NCI-H2081 (cell line): ENCODE data around the gene NMT2.
"Not testable (repeated sequence)": the region's sequence is repeated elsewhere in the genome, so short reads cannot be mapped to it uniquely, and the experiment has no call there.

Source experiments
- DNase-seq, 2 experiments: peaks; one replicate each; lab custom pipeline; 2025; lab: John Stamatoyannopoulos, UW

The NMT2 gene

DNA sequence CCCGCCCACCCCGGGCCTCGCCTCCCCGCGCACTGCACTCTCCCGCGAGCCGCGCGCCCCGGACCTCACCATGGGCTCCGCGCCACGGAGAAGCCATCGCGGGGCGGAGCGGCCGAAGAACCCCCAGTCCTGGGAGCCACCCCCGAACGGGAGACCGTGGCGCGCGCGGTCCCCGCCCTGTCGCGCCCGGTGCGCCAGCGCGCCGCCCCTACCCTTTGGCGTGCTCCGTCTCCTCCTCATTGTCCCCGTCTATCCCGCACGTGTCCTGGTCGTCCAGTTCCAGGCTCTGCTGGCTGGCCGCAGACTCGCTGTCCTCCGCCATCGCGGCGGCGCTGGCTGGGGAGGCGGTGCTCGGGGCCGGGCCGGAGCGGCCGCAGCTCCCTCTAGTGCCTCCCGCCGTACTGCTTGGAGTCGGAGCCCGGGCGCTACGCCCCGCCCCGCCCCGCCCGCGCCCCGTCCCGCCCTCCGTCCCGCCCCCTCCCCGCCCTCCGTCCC lies at the start of gene NMT2:
NMT2 (minus strand) TSS at position 403 of the 495 bp plus-strand sequence; CDS start at position 322, 81 bp downstream.
- peak; percentile 74 to 87 for DNase-seq

DNA sequence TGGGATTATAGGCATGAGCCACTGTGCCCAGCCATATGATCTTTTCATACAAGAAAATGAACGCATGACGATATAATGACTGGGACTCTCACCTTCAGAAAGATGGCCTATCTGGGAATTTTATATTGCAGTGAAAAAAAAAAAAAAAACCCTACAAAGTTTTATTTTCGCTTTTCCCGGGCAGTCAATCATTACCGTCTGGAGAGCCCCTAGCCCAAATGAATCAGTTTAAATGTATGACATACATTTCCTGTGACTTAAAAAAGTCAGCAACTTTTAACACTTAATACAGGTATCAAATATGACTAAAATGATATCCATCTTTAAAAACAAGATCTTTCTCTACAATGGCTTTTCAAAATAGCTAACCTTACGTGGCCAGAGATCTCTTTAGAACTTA lies 48.2 kb upstream of the NMT2 start:
- DNase-seq: no peak

- no peak for DNase-seq
Measured at GRCh38 chr10:15214237-15214636, 45.7 kb upstream of the NMT2 start.

- no peak for DNase-seq
Measured at GRCh38 chr10:15213461-15213861, 45.0 kb upstream of the NMT2 start.

DNA sequence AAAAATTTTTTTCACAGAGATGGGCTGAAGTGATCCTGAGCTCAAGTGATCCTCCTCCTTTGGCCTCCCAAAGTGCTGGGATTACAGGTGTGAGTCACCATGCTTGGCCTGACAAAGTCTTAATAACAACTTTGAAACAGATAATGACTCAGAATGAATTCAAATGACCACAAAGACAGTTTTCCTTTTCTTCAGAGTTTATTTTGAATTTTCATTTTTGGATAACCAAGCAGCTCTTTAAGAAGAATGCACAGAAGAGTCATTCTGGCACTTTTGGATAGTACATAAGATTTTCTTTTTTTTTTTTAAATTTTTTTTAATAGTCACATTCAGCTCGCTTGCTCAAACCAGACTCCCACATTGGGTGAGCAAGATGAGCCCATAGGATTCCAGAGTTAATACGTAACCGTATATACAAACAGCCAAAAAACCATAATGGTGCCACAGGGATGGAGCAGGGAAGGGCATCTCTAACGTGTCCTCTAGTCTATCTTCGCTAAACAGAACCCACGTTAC lies 43.0 kb upstream of the NMT2 start:
- DNase-seq: no peak

- DNase-seq: no peak
Measured at GRCh38 chr10:15210521-15210920, 42.0 kb upstream of the NMT2 start.

DNA sequence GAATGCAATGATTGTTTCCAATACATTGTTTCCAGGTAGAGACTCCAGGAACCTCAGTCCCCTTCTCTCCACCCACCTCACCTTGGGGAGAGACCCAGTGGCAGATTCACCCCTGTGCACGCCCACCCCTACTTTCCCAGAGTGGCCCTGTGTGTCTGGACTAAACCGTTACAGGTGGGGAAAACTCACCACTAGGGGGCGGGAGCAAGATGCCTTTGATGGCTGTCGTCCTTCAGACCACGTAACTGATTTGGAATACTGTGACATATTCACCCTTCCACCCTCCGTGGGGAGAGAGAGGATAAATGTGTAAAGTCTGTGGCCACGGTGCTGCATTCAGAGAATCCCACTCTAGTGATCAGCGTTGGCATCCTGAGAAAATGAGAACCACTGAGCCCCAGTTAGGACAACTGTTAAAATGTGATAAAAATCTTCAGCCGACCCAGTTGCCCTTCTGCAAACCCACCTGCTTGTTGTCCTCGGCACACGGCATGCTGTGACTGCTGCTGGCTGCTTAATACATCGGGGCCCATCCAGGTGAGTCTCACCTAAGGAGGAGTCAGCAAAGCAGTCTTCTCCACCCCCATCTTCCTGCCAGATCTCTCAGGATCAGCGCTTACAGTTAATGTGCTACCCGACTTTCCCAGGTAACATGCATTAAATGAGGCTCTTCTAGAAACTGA lies 41.5 kb upstream of the NMT2 start:
- DNase-seq: peak; percentile 66 to 75

GRCh38 chr10:15208221-15208620 lies 39.7 kb upstream of the NMT2 start:
- no peak for DNase-seq

DNA sequence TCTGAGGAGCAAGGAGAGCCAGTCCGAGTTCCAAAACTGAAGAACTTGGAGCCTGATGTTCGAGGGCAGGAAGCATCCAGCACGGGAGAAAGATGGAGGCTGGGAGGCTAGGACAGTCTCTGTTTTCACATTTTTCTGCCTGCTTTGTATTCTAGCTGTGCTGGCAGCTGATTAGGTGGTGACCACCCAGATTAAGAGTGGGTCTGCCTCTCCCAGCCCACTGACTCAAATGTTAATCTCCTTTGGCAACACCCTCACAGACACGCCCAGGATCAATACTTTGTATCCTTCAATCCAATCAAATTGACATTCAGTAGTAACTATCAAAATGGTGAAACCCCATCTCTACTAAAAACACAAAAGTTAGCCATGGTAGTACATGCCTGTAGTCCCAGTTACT lies 38.9 kb upstream of the NMT2 start:
- not testable (repeated sequence) for DNase-seq

DNA sequence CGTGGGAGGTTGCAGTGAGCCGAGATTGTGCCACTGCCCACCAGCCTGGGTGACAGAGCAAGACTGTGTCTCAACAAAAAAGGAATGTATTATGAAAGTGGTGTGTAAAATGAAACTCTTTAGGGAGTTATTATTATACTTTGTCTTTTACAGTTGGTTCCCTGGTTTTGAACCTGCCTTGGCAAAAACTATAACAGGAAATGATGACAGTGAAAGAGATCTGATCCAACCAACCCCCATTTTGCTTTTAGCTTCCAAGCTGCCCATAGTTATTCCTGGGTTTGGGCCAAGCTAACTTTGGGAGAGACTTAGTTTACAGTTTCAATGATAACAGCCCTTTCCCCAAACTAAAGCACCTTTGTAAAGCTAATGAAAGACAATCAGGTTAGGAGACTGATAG lies 34.1 kb upstream of the NMT2 start:
- no peak for DNase-seq

- DNase-seq: not testable (repeated sequence)
Measured at GRCh38 chr10:15202301-15202621, 33.8 kb upstream of the NMT2 start.

DNA sequence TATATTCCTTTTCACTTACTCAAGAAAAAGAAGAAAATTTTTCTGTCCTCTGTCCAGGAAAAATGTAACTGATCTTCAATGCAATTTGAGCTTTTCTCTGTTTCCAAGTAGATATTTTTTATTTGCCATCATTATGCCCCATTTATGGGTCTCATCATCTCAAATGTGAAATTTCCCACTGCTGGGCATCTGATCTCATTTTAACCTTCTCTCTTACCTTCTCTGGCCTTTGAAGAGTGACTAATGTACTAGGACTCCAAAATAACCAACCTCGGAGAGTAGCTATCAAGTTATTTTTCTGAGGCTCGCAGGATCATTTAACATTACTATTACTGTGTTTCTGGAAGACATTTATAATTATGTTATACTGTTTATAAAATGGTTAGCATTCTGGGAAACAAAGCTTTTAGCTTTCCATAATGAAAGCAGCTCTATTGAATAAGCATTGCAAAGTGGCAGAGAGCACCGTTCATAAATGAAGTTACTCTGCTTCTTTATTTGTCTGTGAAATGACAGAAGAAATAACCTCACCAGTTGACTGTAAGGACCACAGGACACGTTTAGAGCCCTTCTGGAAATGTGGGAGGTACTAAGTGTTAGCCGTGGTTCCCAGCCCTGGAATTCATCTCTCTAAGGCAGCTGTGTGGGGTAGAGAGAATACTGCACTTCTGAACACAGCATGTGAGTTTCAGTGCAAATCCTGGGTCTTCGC lies 33.3 kb upstream of the NMT2 start:
- DNase-seq: no peak

DNA sequence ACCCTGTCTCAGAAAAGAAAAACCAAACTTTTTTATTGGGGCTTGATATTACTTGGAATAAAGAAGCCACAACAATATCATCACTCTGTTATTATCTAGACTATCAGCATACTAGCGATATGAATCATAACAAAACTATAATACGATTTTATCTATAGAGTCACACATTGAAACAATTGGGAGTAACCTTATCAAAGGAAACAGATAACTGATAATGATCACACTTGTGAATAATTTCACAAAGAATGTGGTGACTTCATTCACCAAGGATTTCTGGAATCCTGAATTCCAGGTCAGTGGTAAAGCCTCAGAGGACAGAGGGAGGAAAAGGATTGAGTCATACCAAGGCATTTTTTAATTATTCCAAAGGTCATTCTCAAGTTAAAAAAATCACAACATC lies 32.1 kb upstream of the NMT2 start:
- no peak for DNase-seq

DNA sequence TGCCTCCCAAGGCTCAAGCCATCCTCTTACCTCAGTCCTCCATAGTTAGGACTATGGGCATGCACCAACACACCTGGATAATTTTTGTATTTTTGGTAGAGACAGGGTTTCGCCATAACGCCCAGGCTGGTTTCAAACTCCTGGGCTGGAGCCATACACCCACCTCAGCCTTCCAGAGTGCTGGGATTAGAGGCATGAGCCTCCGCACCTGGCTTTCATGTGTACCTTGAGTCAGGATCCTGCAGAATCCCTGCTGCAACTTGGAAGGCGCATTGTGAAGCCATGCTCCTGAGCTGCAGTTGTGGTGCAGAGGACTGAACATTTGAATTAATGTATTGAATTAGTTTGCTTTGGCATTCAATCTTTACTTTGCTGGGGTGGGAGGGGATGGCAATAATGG lies 29.4 kb upstream of the NMT2 start:
- DNase-seq: no peak

DNA sequence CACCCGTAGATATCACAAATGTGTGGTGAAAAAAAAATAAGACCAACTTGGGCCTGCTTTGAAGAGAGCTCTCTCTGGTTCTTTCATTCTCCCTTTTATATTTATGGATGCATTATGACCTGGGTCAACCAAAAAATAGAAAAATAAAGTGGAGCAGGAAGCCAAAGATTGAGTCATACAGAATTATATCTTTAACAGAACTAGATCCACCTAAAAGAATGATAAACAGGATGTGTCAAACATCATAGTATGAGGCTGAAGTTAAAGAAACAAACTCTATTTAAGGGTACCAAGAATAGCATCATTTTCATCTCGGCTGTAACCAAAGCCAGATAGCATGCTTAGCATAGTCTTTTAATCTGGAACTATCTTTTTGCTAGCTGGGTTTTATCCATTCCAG lies 28.8 kb upstream of the NMT2 start:
- no peak for DNase-seq

DNA sequence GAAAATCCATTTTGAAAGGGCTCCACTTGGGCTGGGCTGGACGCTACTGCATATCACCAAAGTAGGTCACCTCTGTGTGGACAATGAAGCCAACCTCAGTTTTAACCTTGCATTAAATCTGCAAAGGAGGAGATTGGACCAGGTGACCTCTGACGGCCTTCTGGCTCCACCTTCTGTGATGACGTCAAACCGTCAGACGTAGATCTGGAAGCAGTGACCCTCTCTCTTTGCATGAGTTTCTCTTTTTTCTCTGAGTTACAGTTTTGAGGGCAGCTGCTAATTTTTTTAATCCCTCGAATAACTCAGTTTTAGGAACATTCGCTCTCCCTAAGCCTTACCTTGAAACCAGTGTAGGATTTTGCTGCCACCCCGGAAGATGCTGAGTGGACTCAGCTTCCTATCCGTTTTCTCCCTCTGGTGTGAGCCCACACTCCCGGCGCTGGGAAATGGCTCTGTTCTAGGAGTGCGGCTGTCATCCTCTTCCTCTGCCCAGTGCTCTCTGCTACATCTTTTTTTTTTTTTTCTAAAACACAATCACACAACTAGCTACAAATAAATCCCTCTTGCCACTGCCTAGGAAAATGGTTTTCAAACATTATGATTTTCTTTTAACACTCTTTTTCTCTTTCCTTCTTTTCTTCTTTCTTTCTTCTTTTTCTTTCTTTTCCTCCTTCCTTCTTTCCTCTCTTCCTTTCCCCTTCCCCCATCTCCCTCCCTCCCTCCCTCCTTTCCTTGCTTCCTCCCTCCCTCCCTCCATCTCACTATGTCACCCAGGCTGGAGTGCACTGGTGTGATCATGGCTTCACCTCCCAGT lies 27.7 kb upstream of the NMT2 start:
- DNase-seq: no peak

DNA sequence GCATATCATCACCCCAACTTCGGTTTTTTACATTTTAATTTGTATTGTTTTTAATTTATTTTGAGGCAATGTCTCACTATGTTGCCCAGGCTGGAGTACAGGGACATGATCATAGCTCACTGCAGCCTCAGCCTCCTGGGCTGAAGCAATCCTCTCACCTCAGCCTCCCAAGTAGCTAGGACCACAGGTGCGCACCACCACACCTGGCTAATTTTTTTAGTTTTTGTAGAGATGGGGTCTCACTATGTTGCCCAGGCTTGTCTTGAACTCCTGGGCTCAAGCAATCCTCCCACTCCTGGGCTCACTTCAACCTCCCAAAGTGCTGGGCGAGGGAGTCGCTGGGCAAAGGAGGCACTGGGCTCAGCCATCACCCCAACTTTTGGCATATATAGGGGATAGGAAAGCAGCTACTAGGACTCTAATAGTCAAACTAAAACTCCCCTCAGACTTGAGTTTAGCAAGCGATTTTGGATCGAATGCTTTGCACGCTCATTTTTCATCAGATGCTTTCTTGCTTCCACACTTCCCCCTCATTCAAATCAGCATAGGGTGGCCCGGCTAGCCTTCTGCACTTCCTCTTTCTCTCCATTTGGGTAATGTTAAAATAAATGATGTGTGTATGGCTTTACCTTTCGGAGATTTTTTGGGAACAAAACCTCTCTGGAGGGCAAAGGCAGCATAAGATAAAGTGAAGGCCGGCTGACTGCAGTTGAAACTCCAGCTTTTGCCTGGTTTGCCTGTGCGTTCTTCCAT lies 20.8 kb upstream of the NMT2 start:
- DNase-seq: no peak

DNA sequence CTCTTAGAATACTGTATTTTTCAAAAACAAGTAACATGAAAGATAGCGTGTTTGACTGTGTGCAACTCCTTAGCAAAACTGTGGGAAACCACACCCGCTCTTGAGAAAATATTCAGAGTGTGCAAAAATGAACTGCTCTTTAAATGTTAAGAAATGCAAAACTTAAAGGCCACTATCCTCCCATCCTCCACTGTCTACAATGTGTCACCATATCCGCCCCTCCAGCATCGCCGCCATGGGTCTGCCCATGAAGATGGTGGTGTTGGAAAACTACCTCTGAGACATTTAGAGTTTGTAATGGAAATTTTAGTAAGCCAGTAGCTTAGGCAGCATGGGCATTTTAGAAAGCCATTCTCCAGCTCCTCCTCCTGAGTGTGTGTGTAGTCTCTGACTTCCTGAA lies 20.1 kb upstream of the NMT2 start:
- DNase-seq: no peak

- no peak for DNase-seq
Measured at GRCh38 chr10:15183689-15184481, 15.4 kb upstream of the NMT2 start.

DNA sequence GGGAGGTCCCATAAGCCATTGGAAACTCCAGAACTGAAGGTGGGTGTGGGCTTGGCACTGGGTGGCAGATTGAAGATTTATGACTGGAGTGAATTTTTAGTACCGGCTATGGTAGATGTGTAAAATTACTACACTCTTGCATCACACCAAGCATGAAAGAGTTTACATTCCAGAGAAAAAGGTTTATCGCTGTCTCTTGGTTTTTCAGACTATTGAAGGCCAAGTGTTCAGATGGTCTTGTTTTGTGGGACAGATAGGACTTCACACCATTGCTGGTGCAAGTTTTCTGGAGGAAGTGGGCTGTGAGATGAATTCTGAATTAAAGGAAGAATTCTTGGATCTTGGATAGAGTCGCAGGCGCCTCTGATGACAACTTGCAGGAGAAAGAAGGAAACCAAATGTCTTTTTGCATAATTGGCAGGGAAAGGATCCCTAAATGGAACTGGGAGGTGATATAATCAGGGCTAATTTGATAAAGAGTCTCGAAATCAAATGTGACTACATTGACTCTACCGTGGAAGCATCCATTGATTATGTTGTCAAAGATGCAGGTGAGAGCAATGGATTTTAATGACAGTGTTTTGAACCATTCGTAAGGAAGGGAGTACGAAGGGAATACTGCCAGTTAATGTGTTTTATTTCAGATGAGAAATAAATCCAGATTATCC lies 14.2 kb upstream of the NMT2 start:
- DNase-seq: no peak
